Liver (tissue), 9 donors: ENCODE results near the gene SNAI1. TPM values are rescaled to one million over a fixed set of nuclear protein-coding genes. Genes with fewer than 3 reads are reported as not detected.
A peak's percentile ranks its signal among the peaks of the same experiment; 100 is the strongest.

Experiments used
- DNase-seq: peaks from one replicate; pipeline ENCODE4 v3.0.0-alpha.2; 2017; ENCODE audit warnings: low spot score
- H3K27ac ChIP-seq, 2 donors: one replicate each; pipeline ENCODE4 v1.7.0; 2013; ENCODE audit warnings: inconsistent platforms in 2 of 2, low read length in 2 of 2, control low read depth in 1 of 2, low read depth in 1 of 2, mild to moderate bottlenecking in 1 of 2
- H3K27me3 ChIP-seq, 4 donors: one replicate each; pipeline versions ENCODE4 v1.6.1 to v1.7.0; 2013; ENCODE audit warnings: low read length in 3 of 4, inconsistent platforms in 1 of 4, mild to moderate bottlenecking in 1 of 4, moderate library complexity in 1 of 4; ENCODE audit not compliant: control insufficient read depth in 4 of 4, insufficient read depth in 4 of 4
- H3K36me3 ChIP-seq, 4 donors: one replicate each; pipeline versions ENCODE4 v1.6.1 to v1.7.0; 2013; ENCODE audit warnings: low read length in 3 of 4, mild to moderate bottlenecking in 3 of 4, low read depth in 1 of 4, moderate library complexity in 1 of 4; ENCODE audit not compliant: control insufficient read depth in 4 of 4, insufficient read depth in 3 of 4
- H3K4me1 ChIP-seq, 4 donors: one replicate each; pipeline versions ENCODE4 v1.6.1 to v1.7.0; 2013; ENCODE audit warnings: low read length in 3 of 4, mild to moderate bottlenecking in 3 of 4, moderate library complexity in 1 of 4; ENCODE audit not compliant: control insufficient read depth in 4 of 4, insufficient read depth in 4 of 4
- H3K4me3 ChIP-seq, 3 donors: one replicate each; pipeline versions ENCODE4 v1.6.1 to v1.7.0; 2013; ENCODE audit warnings: low read length in 3 of 3, control low read depth in 1 of 3, low read depth in 1 of 3, mild to moderate bottlenecking in 1 of 3
- H3K9ac ChIP-seq, 2 donors: one replicate each; pipeline ENCODE4 v1.7.0; 2013; ENCODE audit warnings: low read length in 2 of 2, mild to moderate bottlenecking in 2 of 2, moderate library complexity in 2 of 2, control low read depth in 1 of 2, low read depth in 1 of 2
- H3K9me3 ChIP-seq, 4 donors: one replicate each; pipeline versions ENCODE4 v1.6.1 to v1.7.0; 2013; ENCODE audit warnings: low read length in 3 of 4; ENCODE audit not compliant: control insufficient read depth in 4 of 4
- ATF3 ChIP-seq: IDR thresholded peaks from 2 replicates; pipeline ENCODE4 v1.6.1; 2016; ENCODE audit warnings: antibody characterized with exemption
- CTCF ChIP-seq: fragments of 150-350 bp; IDR thresholded peaks from 2 replicates; pipeline ENCODE4 v1.5.1; 2017; ENCODE audit warnings: improper control_type of control experiment, low read depth, low read length; ENCODE audit not compliant: missing input control
- FOXA1 ChIP-seq: IDR thresholded peaks from 2 replicates; pipeline ENCODE4 v1.6.1; 2016; ENCODE audit warnings: antibody characterized with exemption
- FOXA2 ChIP-seq: IDR thresholded peaks from 2 replicates; pipeline ENCODE4 v1.6.1; 2016; ENCODE audit warnings: antibody characterized with exemption
- GABPA ChIP-seq, 2 donors: IDR thresholded peaks in 1 of 2; conservative IDR thresholded peaks in 1 of 2; 2 replicates each; pipeline ENCODE4 v1.6.1; 2016; ENCODE audit warnings: antibody characterized with exemption in 2 of 2, mild to moderate bottlenecking in 1 of 2, moderate library complexity in 1 of 2
- HNF4A ChIP-seq, 2 donors: conservative IDR thresholded peaks; 2 replicates each; pipeline ENCODE4 v1.6.1; 2016; ENCODE audit warnings: antibody characterized with exemption in 2 of 2, mild to moderate bottlenecking in 2 of 2
- HNF4G ChIP-seq: IDR thresholded peaks from 2 replicates; pipeline ENCODE4 v1.6.1; 2016; ENCODE audit warnings: antibody characterized with exemption
- JUND ChIP-seq, 2 donors: IDR thresholded peaks; 2 replicates each; pipeline ENCODE4 v1.6.1; 2016; ENCODE audit warnings: antibody characterized with exemption in 2 of 2
- MAX ChIP-seq: IDR thresholded peaks from 2 replicates; pipeline ENCODE4 v1.6.1; 2016; ENCODE audit warnings: antibody characterized with exemption
- NR2F2 ChIP-seq: IDR thresholded peaks from 2 replicates; pipeline ENCODE4 v1.6.1; 2016; ENCODE audit warnings: antibody characterized with exemption
- RAD21 ChIP-seq, 2 donors: IDR thresholded peaks; 2 replicates each; pipeline ENCODE4 v1.6.1; 2016; ENCODE audit warnings: antibody characterized with exemption in 2 of 2, mild to moderate bottlenecking in 2 of 2
- REST ChIP-seq: IDR thresholded peaks from 2 replicates; pipeline ENCODE4 v1.6.1; 2016; ENCODE audit warnings: antibody characterized with exemption, mild to moderate bottlenecking
- RXRA ChIP-seq, 2 donors: IDR thresholded peaks; 2 replicates each; pipeline ENCODE4 v1.6.1; 2017 to 2018; ENCODE audit warnings: antibody characterized with exemption in 2 of 2, mild to moderate bottlenecking in 1 of 2
- SP1 ChIP-seq: IDR thresholded peaks from 2 replicates; pipeline ENCODE4 v1.6.1; 2018; ENCODE audit warnings: antibody characterized with exemption, mild to moderate bottlenecking
- YY1 ChIP-seq: IDR thresholded peaks from 2 replicates; pipeline ENCODE4 v1.6.1; 2016; ENCODE audit warnings: antibody characterized with exemption, mild to moderate bottlenecking
- ZBTB33 ChIP-seq: IDR thresholded peaks from 2 replicates; pipeline ENCODE4 v1.6.1; 2016; ENCODE audit warnings: antibody characterized with exemption
- WGBS: extraction: QIAGEN DNeasy Blood & Tissue Kit; methylation state at CpG from one replicate; pipeline ENCODE4 v1.1.7; 2013; 5-methylcytosine and 5-hydroxymethylcytosine counted together
- polyA plus RNA-seq, 2 donors: library from polyadenylated mRNA; stranded (reverse) in 1 of 2; unstranded in 1 of 2; fragments of 200-250 nt in 1 of 2; fragments of >200 nt in 1 of 2; fragmentation: Nextera tagmentation in 1 of 2; extraction: Ambion mirVana in 1 of 2; gene quantifications; one replicate each; pipeline versions ENCODE4 v1.2.1 to v1.2.3, GENCODE V29; 2013 to 2015
- total RNA-seq, 2 donors: library from RNA; depleted of rRNA; stranded (reverse); fragments of >200 nt; gene quantifications; one replicate each; pipeline ENCODE4 v1.2.3, GENCODE V29; 2014
- donor health status: healthy.
- donor health status: healthy.
- donor health status: healthy.
- donor health status: healthy.
- donor health status: healthy.

The SNAI1 gene
- total and polyA plus RNA-seq, 4 donors, result 0.28 to 3.4 (median 0.60) TPM

GRCh38 chr20:49984426-49985153, 1.8 kb downstream of the SNAI1 start:
- DNase-seq, result no peak
- Histone ChIP-seq H3K9me3 (no peaks in the 10 kb centered on the region), H3K4me3 (peak overlapping the region; percentile 20 to 34 (median 26)), H3K36me3 (no peaks in the 10 kb centered on the region), H3K27ac (peak overlapping the region; percentile 30 to 67), H3K27me3 (no peaks in the 10 kb centered on the region), H3K9ac (peak overlapping the region in 1 of 2 donors; percentile 39), H3K4me1 (peaks cover 2 to 15% (median 6%) of the 10 kb centered on the region in 4 donors)
- no peak for TF ChIP-seq HNF4G
- no peak for TF ChIP-seq JUND (IDR thresholded peaks at IDR 0.05)
- no peak for TF ChIP-seq RXRA (IDR thresholded peaks at IDR 0.05)
- no peak for TF ChIP-seq FOXA2
- TF ChIP-seq GABPA (IDR thresholded peaks at IDR 0.05 in 1 of 2, conservative IDR thresholded peaks at IDR 0.05 in 1 of 2), result no peak
- no peak for TF ChIP-seq REST
- TF ChIP-seq NR2F2, result no peak
- TF ChIP-seq CTCF, result no peak
- no peak for TF ChIP-seq SP1
- TF ChIP-seq HNF4A (conservative IDR thresholded peaks at IDR 0.05), result no peak
- no peak for TF ChIP-seq MAX
- no peak for TF ChIP-seq ZBTB33
- TF ChIP-seq FOXA1, result no peak
- TF ChIP-seq ATF3, result no peak
- TF ChIP-seq YY1, result no peak
- no peak for TF ChIP-seq RAD21 (IDR thresholded peaks at IDR 0.05)
- 77% methylated on average over 13 of the region's 13 CpGs for WGBS
